HL-60 (cell line): ENCODE measurements around the gene CCDC57.

Experiments
- GABPA ChIP-seq: IDR thresholded peaks from 2 replicates; pipeline ENCODE4 v1.6.1; 2012; ENCODE audit warnings: low read depth
- POLR2AphosphoS5 ChIP-seq: IDR thresholded peaks from 2 replicates; pipeline ENCODE4 v1.6.1; 2012; ENCODE audit warnings: low read depth
- SPI1 ChIP-seq: IDR thresholded peaks from 2 replicates; pipeline ENCODE4 v1.6.1; 2012; ENCODE audit warnings: low read depth, mild to moderate bottlenecking, borderline replicate concordance
- TF ChIP-seq, protein P1 (sequence below): IDR thresholded peaks from one replicate; pipeline ENCODE4 v1.5.1; 2011; ENCODE audit warnings: low read length, control low read depth, inconsistent platforms; ENCODE audit not compliant: insufficient read depth
- TF ChIP-seq, protein P2 (sequence below): IDR thresholded peaks from 2 replicates; pipeline ENCODE4 v1.6.1; 2012; ENCODE audit warnings: low read depth; ENCODE audit not compliant: insufficient replicate concordance

DNA sequence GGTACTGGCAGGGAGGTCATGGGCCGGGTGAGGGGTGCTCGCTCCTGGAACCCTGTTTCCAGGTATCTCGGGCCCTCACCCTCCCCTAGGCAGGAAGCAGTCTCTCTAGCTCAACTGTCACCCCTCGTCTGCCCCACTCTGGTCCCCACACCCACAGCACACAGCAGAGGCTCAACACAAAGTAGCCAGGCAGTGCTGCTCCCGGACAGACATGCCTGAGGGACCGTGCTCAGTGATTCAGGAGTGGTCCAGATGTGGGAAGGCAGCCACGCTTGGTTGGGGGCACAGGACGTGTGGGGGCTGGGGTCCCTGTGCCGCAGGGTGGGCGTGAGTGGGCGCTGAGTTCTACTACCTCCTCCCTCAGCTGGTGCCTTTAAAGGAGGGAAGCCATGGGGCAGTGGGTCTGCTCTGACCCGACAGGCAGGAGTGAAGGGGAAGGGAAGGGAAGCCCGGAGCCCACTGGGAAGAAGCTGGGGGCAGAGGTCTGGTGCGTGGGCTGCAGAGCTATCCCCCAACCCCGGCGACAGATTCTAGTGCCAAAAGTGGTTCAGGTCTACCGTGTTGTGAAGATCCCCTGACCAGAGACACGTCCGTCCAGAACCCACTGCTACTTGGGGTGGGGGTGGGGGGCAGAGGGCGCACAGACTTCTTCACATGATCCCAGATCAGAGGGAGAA, 28.0 kb upstream of the CCDC57 start:
- TF ChIP-seq, protein P1, sequence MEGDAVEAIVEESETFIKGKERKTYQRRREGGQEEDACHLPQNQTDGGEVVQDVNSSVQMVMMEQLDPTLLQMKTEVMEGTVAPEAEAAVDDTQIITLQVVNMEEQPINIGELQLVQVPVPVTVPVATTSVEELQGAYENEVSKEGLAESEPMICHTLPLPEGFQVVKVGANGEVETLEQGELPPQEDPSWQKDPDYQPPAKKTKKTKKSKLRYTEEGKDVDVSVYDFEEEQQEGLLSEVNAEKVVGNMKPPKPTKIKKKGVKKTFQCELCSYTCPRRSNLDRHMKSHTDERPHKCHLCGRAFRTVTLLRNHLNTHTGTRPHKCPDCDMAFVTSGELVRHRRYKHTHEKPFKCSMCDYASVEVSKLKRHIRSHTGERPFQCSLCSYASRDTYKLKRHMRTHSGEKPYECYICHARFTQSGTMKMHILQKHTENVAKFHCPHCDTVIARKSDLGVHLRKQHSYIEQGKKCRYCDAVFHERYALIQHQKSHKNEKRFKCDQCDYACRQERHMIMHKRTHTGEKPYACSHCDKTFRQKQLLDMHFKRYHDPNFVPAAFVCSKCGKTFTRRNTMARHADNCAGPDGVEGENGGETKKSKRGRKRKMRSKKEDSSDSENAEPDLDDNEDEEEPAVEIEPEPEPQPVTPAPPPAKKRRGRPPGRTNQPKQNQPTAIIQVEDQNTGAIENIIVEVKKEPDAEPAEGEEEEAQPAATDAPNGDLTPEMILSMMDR: no peak
- TF ChIP-seq GABPA: no peak
- TF ChIP-seq POLR2AphosphoS5: no peak; the same call in none of the 2 replicates
- TF ChIP-seq, protein P2, sequence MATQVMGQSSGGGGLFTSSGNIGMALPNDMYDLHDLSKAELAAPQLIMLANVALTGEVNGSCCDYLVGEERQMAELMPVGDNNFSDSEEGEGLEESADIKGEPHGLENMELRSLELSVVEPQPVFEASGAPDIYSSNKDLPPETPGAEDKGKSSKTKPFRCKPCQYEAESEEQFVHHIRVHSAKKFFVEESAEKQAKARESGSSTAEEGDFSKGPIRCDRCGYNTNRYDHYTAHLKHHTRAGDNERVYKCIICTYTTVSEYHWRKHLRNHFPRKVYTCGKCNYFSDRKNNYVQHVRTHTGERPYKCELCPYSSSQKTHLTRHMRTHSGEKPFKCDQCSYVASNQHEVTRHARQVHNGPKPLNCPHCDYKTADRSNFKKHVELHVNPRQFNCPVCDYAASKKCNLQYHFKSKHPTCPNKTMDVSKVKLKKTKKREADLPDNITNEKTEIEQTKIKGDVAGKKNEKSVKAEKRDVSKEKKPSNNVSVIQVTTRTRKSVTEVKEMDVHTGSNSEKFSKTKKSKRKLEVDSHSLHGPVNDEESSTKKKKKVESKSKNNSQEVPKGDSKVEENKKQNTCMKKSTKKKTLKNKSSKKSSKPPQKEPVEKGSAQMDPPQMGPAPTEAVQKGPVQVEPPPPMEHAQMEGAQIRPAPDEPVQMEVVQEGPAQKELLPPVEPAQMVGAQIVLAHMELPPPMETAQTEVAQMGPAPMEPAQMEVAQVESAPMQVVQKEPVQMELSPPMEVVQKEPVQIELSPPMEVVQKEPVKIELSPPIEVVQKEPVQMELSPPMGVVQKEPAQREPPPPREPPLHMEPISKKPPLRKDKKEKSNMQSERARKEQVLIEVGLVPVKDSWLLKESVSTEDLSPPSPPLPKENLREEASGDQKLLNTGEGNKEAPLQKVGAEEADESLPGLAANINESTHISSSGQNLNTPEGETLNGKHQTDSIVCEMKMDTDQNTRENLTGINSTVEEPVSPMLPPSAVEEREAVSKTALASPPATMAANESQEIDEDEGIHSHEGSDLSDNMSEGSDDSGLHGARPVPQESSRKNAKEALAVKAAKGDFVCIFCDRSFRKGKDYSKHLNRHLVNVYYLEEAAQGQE: no peak
- TF ChIP-seq SPI1: no peak
